Neural cell (in vitro differentiated cells): Measurements from ENCODE around the gene RMRP. TPM values are rescaled to one million over a fixed set of nuclear protein-coding genes. Genes with fewer than 3 reads are reported as not detected.

Experiments used
- polyA plus RNA-seq: library from polyadenylated mRNA; depleted of rRNA; stranded (reverse); fragments of >200 nt; gene quantifications from 2 replicates; pipeline ENCODE4 v1.2.3, GENCODE V29; 2014
- small RNA-seq, 3 experiments: library from RNA; depleted of rRNA; stranded (forward); fragments of <200 nt; gene quantifications; one replicate each; pipeline ENCODE3, GENCODE V24; 2012

RMRP gene
- polyA plus RNA-seq, 1 donor from 2014 or later: not detected

Small RNA genes within 50 kb of the gene (small RNA-seq; reads per million reads assigned to genes)
- gene MIR4667 (0 to 2.0 (median 1.5) reads per million in 3 experiments), gene RMRP (0 reads per million in 3 experiments), gene RN7SL22P (0 reads per million in 3 experiments)

Other genes with a start within 250 kb of the RMRP start
- gene RUSC2, start 167.9 kb downstream of the RMRP start, polyA plus RNA-seq: 46.4 and 59.3 TPM in 2 replicates
- gene TESK1, start 52.8 kb downstream of the RMRP start, polyA plus RNA-seq: 37.9 and 44.3 TPM in 2 replicates
- not detected in 2 replicates for gene CD72, start 39.6 kb downstream of the RMRP start, polyA plus RNA-seq
- gene SIT1, start 7.1 kb downstream of the RMRP start, polyA plus RNA-seq: not detected in 2 replicates
- 41.4 and 44.4 TPM in 2 replicates for gene CCDC107, start 273 bp upstream of the RMRP start, polyA plus RNA-seq
- 0.51 TPM in 1 of 2 replicates, not detected in the other for gene ARHGEF39, start 7.2 kb upstream of the RMRP start, polyA plus RNA-seq
- not detected in 2 replicates for gene CA9, start 15.9 kb upstream of the RMRP start, polyA plus RNA-seq
- gene TPM2, start 31.9 kb upstream of the RMRP start, polyA plus RNA-seq: not detected in 2 replicates
- 7.1 and 9.0 TPM in 2 replicates for gene TLN1, start 74.2 kb upstream of the RMRP start, polyA plus RNA-seq
- gene CREB3, start 74.6 kb upstream of the RMRP start, polyA plus RNA-seq: 88.4 and 92.9 TPM in 2 replicates
- 102 and 113 TPM in 2 replicates for gene GBA2, start 91.2 kb upstream of the RMRP start, polyA plus RNA-seq
- gene RGP1, start 91.3 kb upstream of the RMRP start, polyA plus RNA-seq: 8.1 and 9.9 TPM in 2 replicates
- not detected in 2 replicates for gene MSMP, start 96.3 kb upstream of the RMRP start, polyA plus RNA-seq
- gene NPR2, start 133.6 kb upstream of the RMRP start, polyA plus RNA-seq: 3.1 and 9.6 TPM in 2 replicates
- 2.9 and 4.2 TPM in 2 replicates for gene SPAG8, start 154.2 kb upstream of the RMRP start, polyA plus RNA-seq
- 31.0 and 31.6 TPM in 2 replicates for gene HINT2, start 157.0 kb upstream of the RMRP start, polyA plus RNA-seq
- gene FAM221B, start 170.7 kb upstream of the RMRP start, polyA plus RNA-seq: 0.09 TPM in 1 of 2 replicates, not detected in the other
- gene TMEM8B, start 171.2 kb upstream of the RMRP start, polyA plus RNA-seq: 12.7 and 12.9 TPM in 2 replicates
- not detected in 2 replicates for gene OR13J1, start 212.4 kb upstream of the RMRP start, polyA plus RNA-seq
- 0.84 TPM in 1 of 2 replicates, not detected in the other for gene HRCT1, start 248.2 kb upstream of the RMRP start, polyA plus RNA-seq